DOHH2 (cell line): ENCODE results near the gene KYAT1.
A peak's percentile ranks its signal among the peaks of the same experiment; 100 is the strongest.

ENCODE experiments used
- H3F3A ChIP-seq: fragments of 200-600 bp; sonication (generic), shearing (Covaris generic); 2 replicates; pipeline ENCODE4 v1.6.0; 2016; ENCODE audit warnings: antibody characterized with exemption, mild to moderate bottlenecking; ENCODE audit not compliant: control insufficient read depth, insufficient read depth
- H3K27ac ChIP-seq: fragments of 200-600 bp; sonication (generic); 2 replicates; pipeline ENCODE4 v1.5.1; 2014; ENCODE audit warnings: low read depth, mild to moderate bottlenecking, low read length, moderate library complexity
- H3K27me3 ChIP-seq: fragments of 200-600 bp; sonication (generic); 2 replicates; pipeline ENCODE4 v1.6.1; 2014; ENCODE audit warnings: mild to moderate bottlenecking, low read length, mixed read lengths; ENCODE audit not compliant: control insufficient read depth
- H3K36me3 ChIP-seq: fragments of 200-600 bp; sonication (generic); 2 replicates; pipeline ENCODE4 v1.6.1; 2014; ENCODE audit warnings: mild to moderate bottlenecking, low read length, moderate library complexity, mixed read lengths; ENCODE audit not compliant: control insufficient read depth
- H3K4me1 ChIP-seq: fragments of 200-600 bp; sonication (generic); 2 replicates; pipeline ENCODE4 v1.6.1; 2014; ENCODE audit warnings: mild to moderate bottlenecking, low read length, mixed read lengths; ENCODE audit not compliant: control insufficient read depth
- H3K4me2 ChIP-seq: fragments of 200-600 bp; sonication (generic); 2 replicates; pipeline ENCODE4 v1.6.0; 2014; ENCODE audit warnings: mild to moderate bottlenecking, low read length, moderate library complexity
- H3K4me3 ChIP-seq: fragments of 200-600 bp; sonication (generic); 2 replicates; pipeline ENCODE4 v1.5.1; 2014; ENCODE audit warnings: mild to moderate bottlenecking, low read length, mixed read lengths
- H3K79me2 ChIP-seq: fragments of 200-600 bp; sonication (generic); 2 replicates; pipeline ENCODE4 v1.6.1; 2014; ENCODE audit warnings: mild to moderate bottlenecking, low read length, mixed read lengths; ENCODE audit not compliant: control insufficient read depth
- H3K9me2 ChIP-seq: fragments of 200-600 bp; sonication (generic); replicated peaks from 2 replicates; pipeline ENCODE4 v1.6.1; 2014; ENCODE audit warnings: mild to moderate bottlenecking, low read length, mixed read lengths; ENCODE audit not compliant: control insufficient read depth
- H3K9me3 ChIP-seq: fragments of 200-600 bp; sonication (generic); 2 replicates; pipeline ENCODE4 v1.6.1; 2014; ENCODE audit warnings: antibody characterized with exemption, low read length, mixed read lengths; ENCODE audit not compliant: control insufficient read depth, insufficient read depth
- H4K20me1 ChIP-seq: fragments of 200-600 bp; sonication (generic); 2 replicates; pipeline ENCODE4 v1.6.0; 2014; ENCODE audit warnings: low read depth, mild to moderate bottlenecking, antibody characterized with exemption, low read length, moderate library complexity; ENCODE audit not compliant: control insufficient read depth, insufficient read depth
- EZH2phosphoT487 ChIP-seq: fragments of 200-600 bp; sonication (generic); IDR thresholded peaks from 2 replicates; pipeline ENCODE4 v1.6.1; 2017; ENCODE audit warnings: borderline replicate concordance, mild to moderate bottlenecking, antibody characterized with exemption, low read length, moderate library complexity, mixed read lengths
- TF ChIP-seq, protein P1 (sequence below): fragments of 200-600 bp; sonication (generic); IDR thresholded peaks from one replicate; pipeline ENCODE4 v1.5.1; 2014; ENCODE audit warnings: antibody characterized with exemption, mild to moderate bottlenecking, low read depth, low read length; ENCODE audit not compliant: poor library complexity, severe bottlenecking

KYAT1 gene

DNA sequence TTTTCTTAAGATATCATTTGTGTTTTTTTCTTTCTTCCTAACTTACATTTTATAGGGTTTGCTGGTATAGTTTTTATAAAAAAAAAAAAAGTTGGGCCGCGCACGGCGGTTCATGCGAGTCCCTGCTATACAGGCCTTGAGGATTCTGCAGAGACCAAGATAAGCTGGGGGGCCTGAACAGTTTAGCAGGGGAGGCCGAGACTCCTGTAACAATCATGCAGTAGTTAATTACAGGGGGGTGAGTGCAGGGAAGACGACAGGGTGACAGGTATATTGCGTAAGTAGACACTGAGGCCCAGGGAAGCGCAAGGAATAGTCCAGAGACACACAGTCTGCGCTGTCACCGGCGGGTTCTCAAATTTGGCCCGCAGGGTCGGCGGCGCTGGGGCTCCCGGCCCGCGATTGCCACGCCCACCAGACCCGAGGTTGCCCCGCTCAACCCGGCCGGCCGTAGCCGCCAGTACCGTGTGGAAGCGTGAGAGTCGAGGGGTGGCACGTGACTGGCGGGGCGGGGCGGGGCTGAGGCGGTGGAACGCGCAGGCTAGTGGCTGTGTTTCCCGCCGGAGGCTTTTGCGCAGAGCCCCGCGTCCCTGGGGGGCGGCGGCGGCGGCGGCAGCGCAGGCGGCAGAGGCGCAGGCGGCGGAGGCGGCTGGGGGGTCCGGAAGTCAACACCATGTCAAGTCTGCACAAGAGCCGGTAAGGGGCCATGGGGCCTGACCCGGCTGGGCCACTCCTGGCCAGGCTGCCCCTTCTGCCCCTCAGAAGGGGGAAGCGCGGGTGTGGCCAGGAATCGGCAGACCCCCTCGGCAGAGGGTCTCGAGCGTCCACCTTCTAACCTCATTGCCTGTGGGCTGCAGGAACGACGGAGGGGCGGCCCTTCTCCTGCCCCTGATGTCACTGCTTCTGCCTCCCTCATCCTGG lies 94.8 kb downstream of the KYAT1 start, which contains the start of gene TBC1D13:
Gene TBC1D13, plus strand, starts transcription at position 573 of the 921 bp plus-strand sequence. Its CDS starts 101 bp downstream, at position 674.
- H3K27me3 ChIP-seq = no peaks in the 10 kb centered on the region
- H3K9me3 ChIP-seq = no peaks in the 10 kb centered on the region
- H3K27ac ChIP-seq = peak within 1 kb of the TSS; percentile 67
- TF ChIP-seq EZH2phosphoT487 = no peak
- TF ChIP-seq, protein P1, sequence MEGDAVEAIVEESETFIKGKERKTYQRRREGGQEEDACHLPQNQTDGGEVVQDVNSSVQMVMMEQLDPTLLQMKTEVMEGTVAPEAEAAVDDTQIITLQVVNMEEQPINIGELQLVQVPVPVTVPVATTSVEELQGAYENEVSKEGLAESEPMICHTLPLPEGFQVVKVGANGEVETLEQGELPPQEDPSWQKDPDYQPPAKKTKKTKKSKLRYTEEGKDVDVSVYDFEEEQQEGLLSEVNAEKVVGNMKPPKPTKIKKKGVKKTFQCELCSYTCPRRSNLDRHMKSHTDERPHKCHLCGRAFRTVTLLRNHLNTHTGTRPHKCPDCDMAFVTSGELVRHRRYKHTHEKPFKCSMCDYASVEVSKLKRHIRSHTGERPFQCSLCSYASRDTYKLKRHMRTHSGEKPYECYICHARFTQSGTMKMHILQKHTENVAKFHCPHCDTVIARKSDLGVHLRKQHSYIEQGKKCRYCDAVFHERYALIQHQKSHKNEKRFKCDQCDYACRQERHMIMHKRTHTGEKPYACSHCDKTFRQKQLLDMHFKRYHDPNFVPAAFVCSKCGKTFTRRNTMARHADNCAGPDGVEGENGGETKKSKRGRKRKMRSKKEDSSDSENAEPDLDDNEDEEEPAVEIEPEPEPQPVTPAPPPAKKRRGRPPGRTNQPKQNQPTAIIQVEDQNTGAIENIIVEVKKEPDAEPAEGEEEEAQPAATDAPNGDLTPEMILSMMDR = no peak
- peaks cover 26% of the 10 kb centered on the region for H3K36me3 ChIP-seq
- peaks cover 22% of the 10 kb centered on the region for H3K79me2 ChIP-seq
- no peaks in the 10 kb centered on the region for H4K20me1 ChIP-seq
- no peaks in the 10 kb centered on the region for H3K9me2 ChIP-seq
- H3K4me2 ChIP-seq = peak within 1 kb of the TSS; percentile 86
- H3K4me1 ChIP-seq = peaks cover 40% of the 10 kb centered on the region
- peaks cover 17% of the 10 kb centered on the region for H3F3A ChIP-seq
- peak within 1 kb of the TSS; percentile 85 for H3K4me3 ChIP-seq

DNA sequence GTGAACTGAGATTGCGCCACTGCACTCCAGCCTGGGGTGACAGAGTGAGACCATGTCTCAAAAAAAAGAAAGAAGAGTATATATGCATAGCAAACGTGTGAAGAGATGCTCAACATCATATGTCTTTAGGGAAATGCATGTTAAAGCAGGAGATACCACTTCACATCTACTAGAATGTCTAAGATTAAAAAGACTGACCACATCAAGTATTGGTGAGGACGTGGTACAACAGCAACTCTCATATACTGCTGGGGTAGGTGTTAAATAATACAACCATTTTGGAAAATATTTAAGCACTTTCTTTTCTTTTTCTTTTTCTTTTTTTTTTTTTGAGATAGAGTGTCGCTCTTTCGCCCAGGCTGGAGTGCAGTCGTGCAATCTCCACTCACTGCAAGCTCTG lies 96.3 kb downstream of the KYAT1 start:
- TF ChIP-seq EZH2phosphoT487 = no peak
- TF ChIP-seq, protein P1 = no peak
- Histone ChIP-seq H3K4me2 (no peak overlapping the region), H3K79me2 (peaks cover 22% of the 10 kb centered on the region), H3F3A (peaks cover 28% of the 10 kb centered on the region), H3K4me1 (peaks cover 51% of the 10 kb centered on the region), H3K36me3 (peaks cover 14% of the 10 kb centered on the region), H3K27me3 (no peaks in the 10 kb centered on the region), H3K9me3 (no peaks in the 10 kb centered on the region), H3K27ac (no peak overlapping the region), H3K9me2 (no peaks in the 10 kb centered on the region), H3K4me3 (no peak overlapping the region), H4K20me1 (no peaks in the 10 kb centered on the region)
